HG03378 (cell line): Measurements from ENCODE around the gene UBE2QL1.

Source experiments
- ATAC-seq: cut with Tn5 transposase; IDR thresholded peaks from one replicate; pipeline ENCODE4 v1.9.1; 2021; ENCODE audit warnings: mild to moderate bottlenecking, moderate library complexity; ENCODE audit not compliant: unreplicated experiment

UBE2QL1 gene, protein sequence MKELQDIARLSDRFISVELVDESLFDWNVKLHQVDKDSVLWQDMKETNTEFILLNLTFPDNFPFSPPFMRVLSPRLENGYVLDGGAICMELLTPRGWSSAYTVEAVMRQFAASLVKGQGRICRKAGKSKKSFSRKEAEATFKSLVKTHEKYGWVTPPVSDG

DNA sequence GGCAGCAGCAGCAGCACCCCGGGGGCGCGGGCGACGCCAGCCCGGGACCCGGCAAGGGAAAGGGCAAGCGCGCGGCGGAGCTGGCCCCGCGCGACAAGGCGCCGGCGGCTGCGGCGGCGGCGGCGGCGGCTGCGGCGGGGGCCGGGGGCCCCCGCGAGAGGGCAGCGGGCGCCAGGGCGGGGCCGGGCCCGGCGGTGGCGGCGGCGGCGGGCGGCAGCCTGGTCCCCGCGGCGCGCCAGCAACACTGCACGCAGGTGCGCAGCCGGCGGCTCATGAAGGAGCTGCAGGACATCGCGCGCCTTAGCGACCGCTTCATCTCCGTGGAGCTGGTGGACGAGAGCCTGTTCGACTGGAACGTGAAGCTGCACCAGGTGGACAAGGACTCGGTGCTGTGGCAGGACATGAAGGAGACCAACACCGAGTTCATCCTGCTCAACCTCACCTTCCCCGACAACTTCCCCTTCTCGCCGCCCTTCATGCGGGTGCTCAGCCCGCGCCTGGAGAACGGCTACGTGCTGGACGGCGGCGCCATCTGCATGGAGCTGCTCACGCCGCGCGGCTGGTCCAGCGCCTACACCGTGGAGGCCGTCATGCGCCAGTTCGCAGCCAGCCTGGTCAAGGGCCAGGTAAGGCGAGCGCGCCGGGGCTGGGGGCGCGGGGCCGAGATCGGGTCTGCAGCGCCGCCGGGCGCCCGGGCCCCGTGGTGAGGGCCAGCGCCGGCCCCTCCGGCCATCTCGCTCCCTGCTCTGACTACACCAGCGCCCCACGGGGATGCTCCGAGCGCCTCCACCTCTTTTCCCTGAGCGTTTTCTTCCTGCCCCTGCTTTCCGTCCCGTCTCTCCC lies at the start of gene UBE2QL1:
Gene UBE2QL1 (plus strand): TSS at position 238 of the 843 bp plus-strand sequence. CDS start 35 bp downstream, at position 273.
- ATAC-seq: peak; percentile 55

DNA sequence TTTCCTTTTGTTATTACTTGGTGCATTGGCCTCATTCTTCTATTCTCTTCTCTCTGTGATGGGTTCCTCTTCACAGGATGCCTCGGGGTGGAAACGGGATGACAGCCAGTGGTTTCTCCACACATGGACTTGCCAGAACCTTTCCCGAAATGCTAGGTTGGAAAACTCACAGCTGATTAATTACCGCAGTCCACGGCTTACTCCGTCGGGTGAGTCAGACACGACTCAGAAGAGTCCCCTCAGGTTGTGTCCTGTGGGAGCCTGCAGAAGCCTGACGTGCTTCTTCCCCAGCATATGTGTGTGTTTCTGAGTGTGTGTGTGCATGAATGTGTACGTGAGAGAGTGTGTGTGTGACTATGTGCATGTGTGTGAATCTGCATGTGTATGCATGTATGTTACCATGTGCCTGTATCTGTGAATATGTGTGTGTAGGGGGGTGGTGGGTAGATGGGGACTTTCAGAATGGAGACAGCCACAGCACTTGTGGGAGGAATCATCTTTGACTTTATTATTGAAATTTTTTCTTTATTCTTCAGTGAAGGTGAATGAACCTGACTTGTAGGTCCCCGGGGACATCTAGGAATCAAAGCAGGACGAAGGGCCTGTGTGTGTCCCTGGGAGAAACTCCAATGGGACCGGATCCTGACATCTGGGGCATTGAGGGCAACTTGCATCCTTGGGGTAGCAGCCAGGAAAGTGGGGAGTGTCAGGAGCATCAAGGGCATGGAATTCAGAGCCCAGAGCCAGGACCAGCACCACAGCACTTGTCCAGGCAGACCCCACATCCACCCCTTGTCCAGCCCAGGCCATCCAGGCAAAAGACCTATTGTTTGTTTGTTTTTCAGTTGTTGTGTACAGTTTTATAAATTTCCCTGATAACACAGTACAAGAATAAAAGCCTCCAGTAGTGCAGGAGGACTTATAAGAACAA lies 48.4 kb upstream of the UBE2QL1 start:
- ATAC-seq: no peak

DNA sequence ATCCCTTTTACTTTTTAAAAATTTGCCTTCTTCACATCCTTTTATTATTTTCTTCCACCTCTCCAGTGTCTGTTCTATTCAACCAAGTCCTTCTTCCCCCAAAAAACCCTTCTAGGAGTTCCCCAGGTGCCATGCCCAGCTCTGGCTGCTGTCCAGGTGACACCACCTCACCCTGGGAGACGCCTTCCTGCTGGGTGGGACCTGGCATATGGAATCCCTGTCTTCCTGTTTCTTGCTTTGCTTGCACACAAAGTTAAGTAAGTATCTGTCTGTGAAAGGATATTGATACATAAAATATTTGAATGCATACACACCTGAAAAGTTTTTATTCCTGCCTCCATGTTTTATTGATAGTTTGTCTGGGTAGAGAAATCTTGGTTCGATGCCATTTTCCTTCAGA lies 47.2 kb upstream of the UBE2QL1 start:
- ATAC-seq: no peak

DNA sequence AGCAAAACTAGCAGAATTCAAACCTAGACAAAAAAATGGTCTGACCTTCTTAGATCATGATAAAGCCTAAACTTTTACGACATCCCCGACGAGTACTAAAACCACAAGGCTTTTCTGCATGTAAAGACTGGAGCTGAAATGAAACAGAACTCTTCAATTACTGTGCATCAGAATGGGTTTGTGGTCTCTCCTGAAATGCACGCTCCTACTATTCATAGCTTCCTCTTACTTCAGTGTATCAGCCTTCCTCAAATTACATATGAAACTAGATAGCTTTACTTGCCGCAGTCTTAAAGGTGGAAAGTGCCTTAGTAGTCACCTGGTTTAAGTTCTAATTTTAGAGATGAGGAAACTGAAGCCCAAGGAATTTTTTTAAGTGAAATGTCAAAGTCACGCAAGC lies 45.7 kb upstream of the UBE2QL1 start:
- peak; percentile 53 for ATAC-seq

DNA sequence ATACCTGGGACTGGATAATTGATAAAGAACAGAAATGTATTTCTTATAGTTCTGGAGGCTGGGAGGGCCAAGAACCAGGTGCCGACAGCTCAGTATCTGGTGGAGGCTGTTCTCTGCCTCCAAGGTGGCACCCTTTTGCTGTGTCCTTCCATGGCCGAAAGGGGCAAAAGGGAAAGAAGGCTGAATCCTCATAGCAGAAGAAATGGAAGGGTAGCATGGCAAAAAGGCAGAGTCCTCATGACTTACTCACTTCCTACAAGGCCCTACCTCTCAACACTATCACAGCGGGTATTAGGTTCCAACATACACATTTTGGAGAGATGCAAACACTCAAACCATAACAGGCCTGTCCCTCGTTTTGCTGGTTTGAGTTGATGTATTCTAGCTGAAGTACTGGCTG lies 45.2 kb upstream of the UBE2QL1 start:
- no peak for ATAC-seq

DNA sequence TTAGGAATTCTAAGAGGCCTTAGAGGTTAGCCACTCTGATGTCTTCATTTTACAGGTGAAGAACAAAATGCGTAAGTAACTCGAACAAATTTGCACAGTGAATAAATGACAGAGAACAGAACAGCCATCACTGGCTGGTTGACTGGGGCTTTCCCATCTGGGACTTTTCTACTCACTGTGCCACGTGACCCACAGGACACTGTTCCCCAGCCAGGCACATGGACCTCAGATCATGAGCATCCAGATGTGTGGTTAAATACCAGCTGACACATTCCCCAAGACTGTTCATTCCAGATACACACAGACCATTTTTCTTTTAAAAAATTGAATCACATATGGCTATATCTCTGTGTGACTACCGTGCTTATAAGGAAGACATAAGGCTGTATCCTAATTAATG lies 44.5 kb upstream of the UBE2QL1 start:
- ATAC-seq: peak; percentile 70

DNA sequence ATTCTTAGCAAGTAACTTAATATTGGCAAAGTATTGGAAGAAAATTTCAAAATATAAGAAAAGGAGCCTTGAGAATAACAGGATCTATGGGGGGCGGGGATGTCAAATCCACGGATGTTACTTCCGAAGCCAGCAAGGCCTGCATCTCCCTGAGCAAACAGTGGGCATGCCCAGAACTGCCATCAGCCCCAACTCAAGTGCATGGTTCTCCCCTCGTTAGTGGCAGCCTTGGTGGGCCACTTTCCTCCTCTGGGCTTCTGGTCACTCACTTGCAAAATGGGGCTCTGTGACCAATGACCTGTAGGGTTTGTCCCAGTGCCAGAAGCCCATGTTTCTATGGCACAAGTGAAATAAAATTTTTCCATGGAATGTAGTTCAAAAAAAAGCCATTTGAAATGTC lies 43.1 kb upstream of the UBE2QL1 start:
- ATAC-seq: no peak

DNA sequence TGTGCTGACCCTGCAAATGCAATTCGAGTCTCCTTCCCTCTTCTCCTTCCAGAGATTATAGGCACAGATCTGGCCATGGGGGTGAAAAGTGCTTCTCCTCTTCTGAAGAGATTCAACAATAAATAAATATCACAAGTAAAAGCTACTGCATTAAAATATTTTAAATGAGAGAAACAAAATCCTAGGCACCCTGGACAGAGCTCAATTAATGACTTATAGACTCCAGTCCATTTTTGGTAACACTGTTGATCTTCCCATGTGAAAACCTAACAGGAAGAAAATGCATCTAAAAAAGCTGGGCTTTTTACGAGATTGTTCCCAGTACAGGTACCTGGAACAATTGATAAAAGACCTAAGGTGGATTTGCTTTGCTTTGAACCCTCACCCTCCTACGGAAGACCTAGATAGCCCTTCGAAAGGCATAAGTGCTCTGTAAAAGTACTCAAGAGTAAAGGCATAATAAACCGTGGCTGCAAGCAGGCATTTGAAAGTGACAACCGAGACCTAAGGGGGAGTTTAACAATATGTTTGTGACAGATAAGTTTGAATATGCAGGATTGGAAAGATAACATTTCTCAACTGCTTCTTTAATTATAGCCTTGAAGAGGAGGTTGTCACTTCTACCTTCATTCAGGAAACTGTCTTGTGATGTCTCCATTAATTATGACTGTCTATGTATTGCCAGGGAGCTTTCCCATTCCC lies 41.0 kb upstream of the UBE2QL1 start:
- ATAC-seq: no peak

DNA sequence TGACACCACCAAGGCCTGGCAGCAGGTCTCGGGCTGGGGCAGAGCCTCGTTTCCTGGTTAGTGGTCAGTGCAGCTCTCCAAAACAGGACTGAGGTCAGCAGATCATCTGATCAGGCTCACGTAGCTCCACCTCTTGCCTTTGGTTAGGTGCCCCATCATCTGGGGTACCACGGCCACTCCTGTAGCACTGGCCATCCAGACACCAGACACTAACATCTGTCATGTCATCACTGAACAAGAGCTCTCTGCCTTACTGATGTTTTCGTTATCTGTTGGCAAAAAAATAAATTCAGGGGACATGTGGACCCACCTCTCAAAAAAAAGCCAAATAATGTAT lies 40.4 kb upstream of the UBE2QL1 start:
- no peak for ATAC-seq

DNA sequence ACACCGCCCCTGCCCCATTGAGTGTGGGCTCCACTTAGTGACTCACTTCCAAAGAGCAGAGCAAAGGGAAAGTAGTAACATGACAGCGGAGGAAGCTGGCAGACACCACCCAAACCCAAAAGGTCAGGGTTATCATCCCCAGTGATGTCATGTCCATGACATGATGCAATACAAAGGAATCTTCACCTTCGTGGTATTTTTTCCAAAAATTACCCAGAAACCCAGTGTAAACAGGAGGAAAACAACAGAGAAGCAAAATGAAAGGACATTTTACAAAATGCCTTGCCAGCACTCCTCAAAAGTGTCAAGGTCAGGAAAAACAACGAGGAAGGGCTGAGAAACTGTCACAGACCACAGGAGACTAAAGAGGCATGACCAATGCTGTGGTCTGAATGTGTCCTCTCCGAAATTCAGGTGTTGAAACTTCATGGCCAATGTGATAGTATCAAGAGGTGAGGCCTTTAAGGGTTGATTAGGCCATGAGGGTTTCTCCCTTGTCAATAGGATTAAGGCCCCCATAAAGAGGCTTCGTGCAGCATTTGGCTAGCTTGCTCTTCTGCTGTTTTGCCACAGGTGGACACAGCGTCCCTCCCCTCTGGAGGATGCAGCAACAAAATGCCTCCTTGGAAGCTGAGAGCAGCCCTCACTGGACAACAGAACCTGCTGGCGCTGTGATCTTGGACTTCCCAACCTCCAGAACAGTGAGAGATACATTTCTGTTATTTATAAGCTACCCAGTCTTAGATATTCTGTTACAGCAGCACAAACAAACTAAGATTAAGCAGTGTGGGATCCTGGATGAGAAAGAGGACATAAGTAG lies 39.8 kb upstream of the UBE2QL1 start:
- ATAC-seq: no peak

DNA sequence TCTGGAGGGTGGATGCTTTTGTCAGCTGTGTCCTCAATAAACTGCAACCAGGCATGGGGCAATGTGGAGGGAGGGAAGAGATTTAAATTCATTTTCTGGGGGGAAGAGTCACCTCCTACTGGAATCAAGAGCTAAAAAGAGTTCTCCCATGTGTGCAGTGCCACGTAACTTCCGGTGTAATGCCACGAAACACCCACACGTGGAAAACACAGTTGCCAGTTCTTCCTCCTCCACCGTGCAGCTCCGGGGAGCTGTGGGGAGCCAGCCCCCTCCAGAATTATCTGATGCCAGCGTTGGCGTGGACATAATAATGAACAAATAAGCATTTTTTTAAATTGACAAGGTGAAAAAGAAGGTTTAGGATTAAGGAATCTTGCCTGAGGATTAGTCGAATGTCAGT lies 38.2 kb upstream of the UBE2QL1 start:
- no peak for ATAC-seq

DNA sequence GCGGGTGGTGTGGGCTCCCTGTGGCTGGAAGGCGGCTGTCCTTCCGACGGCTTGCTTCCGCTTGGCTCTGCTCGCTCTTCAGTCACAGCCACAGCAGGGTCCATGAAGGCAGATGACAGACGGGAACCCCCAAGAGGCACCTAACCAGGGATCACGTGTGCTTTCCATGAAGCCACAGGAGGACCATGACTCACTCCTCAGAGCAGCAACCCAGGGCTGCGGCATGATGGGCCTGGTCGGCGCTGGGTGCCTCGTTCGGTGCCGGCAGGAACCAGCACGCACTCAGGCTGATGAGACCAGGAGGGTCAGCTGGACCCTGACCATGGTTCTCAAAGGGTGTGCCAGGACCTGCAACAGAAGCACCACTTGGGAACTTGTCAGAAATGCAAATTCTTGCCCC lies 37.5 kb upstream of the UBE2QL1 start:
- ATAC-seq: no peak

DNA sequence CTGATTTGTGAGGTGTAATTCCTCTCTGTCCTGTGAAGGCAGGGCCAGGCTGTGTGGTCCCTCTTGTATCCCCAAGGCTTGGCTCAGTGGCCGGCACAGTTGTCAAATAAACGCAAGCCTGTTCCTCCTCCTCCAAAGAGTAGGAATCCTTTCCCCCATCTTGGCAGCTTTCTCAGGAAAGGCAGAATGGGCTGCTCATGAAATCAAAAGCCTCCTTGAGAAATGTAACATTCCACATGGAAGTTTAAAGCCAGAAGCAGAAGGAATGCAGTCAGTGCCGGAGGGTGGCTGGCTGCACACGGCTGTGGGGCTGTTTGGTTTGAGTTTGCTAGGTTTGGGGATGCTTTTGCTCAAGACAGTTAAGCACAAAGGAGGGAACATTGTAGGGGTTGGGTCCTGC lies 35.8 kb upstream of the UBE2QL1 start:
- ATAC-seq: no peak

DNA sequence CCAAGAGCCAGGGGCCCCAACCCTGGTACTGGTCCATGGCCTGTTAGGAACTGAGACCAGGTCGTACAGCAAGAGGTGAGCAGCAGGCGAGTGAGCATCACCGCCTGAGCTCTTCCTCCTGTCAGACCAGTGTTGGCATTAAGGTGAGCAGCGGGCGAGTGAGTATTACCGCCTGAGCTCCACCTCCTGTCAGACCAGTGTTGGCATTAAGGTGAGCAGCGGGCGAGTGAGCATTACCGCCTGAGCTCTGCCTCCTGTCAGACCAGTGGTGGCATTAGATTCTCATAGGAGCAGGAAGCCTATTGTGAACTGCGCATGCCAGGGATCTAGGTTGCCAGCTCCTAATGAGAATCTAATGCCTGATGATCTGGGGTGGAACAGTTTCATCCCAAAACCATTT lies 31.0 kb upstream of the UBE2QL1 start:
- ATAC-seq: no peak

DNA sequence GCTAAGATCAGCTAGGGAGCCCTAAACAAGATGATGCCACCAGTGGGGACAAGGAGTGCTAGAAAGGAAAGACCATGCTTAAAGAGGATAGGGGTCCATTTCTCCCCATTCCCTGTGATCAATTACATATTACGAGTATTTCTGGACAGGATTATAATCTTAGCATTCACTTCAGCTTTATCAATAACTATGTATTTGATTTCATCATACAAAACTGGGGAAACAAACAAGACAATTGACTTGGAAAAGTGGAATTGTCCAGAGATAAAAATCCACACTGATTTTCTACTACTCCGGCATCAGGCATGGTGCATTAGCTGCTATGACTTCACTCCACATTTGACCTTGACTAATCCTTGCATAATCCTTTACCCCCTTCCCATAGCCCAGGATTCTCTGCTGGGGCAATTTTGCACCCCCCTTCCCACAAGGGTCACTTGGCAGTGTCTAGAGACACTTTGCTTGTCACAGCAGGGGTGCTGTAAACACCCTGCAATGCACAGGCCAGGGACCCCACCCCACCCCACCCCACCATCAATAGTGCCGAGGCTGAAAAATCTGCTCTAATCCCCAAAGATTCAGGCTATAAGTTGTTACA lies 29.9 kb upstream of the UBE2QL1 start:
- ATAC-seq: no peak

DNA sequence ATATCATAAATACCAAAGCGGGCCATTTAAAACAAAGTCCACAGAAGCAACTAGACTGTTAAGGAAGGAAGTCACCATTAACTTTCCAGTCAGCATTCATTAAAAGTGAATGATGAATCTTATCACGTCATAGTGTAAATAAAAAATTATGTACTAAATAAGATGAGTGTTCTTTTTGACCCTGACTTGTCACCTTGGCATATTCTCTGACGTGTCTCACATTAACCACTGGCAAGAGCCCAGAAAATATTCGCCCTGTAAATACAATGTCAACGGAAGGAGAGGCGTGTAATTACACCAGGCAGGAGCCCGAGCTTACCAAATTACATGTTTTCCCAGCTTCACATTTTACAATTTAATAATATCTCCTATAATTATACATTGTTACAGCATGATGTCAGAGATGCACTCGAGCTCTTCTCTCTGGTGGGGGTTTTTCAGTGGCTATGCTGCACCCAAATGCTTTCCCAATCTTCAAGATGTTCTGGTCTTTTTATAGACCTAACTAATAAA lies 29.3 kb upstream of the UBE2QL1 start:
- ATAC-seq: no peak

DNA sequence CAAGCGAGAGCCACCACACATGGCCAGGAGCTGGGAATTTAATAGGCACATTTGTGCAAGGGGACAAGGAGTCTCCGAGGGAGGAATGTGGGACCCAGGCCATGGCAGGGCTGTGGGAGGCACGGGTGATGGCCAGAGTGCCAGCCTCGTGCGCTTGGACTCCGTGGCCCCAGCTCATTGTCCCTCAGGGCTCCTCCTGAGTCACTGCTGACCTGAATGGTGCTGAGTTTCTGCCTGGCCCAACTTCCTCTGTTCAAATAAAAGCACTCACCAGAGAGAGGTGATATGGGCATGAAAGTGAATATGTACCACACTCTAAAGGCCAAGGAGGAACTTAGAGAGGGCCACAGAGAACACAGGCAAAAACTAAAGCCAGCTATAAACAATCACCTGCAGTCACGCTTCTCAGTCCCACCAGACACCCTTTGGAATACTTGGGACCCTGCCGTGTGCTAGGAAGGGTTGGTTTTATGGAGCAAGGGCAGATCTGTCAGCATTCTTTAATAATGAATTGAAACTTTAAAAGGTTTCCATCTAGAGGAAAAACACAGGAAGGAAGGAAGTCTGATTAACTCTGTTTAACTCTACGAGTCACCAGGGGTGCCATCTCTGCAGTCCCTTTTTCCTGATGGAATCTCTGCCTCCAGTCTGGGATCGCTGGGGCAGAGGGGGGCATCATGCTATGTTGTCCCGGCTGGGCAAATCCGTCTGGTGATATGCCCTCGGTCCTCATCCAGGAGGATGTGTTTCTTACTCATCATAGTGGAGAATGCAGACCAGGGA lies 25.1 kb upstream of the UBE2QL1 start:
- ATAC-seq: no peak

DNA sequence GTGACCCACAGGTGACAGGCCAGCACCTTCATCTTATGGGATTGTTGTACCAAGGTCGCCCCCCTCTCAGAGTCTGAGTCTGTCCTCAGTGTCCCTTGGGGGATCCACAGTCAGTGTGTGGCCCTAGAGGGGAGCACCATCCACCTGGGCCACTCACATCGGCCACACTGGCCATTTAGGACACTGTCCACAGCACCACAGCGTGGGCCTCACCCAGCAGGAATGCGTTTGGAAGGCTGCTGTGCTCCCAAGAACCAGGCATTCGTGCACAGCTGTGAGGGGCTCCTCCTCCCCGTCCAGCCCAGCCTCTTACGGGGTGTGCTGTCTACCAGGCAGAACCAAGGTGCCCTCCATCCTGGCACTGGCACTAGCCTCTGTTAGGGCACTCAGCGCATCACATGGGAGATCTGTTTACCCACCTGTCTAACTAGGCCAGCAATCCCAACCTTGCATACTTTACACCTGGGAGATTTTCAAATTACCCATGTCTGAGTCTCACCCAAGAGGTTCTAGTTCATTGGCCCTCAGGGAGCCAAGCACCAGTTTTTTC lies 24.5 kb upstream of the UBE2QL1 start:
- ATAC-seq: no peak

DNA sequence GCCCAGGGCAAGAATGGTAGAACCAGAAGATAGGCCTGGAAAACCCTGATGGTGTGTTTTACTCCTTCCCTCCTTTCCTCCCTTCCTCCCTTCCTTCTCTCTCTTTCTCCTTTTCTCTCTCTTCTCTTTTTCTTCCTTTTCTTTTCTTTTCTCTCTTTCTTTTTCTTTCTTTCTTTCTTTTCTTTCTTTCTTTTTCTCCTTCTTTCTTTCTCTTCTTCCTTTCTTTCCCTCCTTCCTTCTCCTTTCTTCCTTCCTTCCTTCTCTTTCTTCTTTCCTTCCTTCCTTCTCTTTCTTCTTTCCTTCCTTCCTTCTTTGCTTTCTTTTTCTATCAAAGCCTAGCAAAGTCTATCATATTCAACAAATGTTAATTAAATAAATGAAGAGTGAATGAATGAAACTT lies 24.0 kb upstream of the UBE2QL1 start:
- no peak for ATAC-seq
